IMR-90 (cell line): ENCODE results near the gene PTPRN2. TPM values are rescaled to one million over a fixed set of nuclear protein-coding genes. Genes with fewer than 3 reads are reported as not detected.

Experiments
- ATAC-seq: fragments of 200-7000 bp; cut with Tn5 transposase; 2 replicates; pipeline ENCODE4 v1.9.1; 2020; ENCODE audit warnings: low read depth, mild to moderate bottlenecking, moderate library complexity
- BruUV-seq: library from RNA; stranded (reverse); fragments of 400-500 nt; replicated peaks from 2 replicates; lab custom pipeline; 2021; lab: Mats Ljungman, UMichigan
- CTCF ChIA-PET: fragments of 300-600 bp; formaldehyde crosslinking; extraction: SDS; loops from one replicate; lab custom pipeline; 2021; ENCODE audit warnings: antibody characterized with exemption; lab: Yijun Ruan, JAX
- POLR2A ChIA-PET: fragments of 300-600 bp; sonication (Branson Sonifier 250); formaldehyde crosslinking; loops from one replicate; lab custom pipeline; 2022; ENCODE audit warnings: antibody characterized with exemption; ENCODE audit not compliant: unreplicated experiment; lab: Charles Lee
- DNase-seq: peaks from one replicate; pipeline ENCODE4 v3.0.0; 2013
- H2AFZ ChIP-seq: replicated peaks from 2 replicates; pipeline ENCODE3; 2013; ENCODE audit warnings: low read length, mild to moderate bottlenecking; ENCODE audit not compliant: poor library complexity
- H2AK5ac ChIP-seq: 2 replicates; pipeline ENCODE4 v1.6.1; 2013; ENCODE audit warnings: low read depth, low read length, inconsistent platforms
- H2AK9ac ChIP-seq: replicated peaks from 2 replicates; pipeline ENCODE3; 2013; ENCODE audit warnings: mild to moderate bottlenecking, low read depth, low read length, moderate library complexity; ENCODE audit not compliant: poor library complexity
- H2BK120ac ChIP-seq: 2 replicates; pipeline ENCODE4 v1.6.1; 2013; ENCODE audit warnings: low read depth, low read length, inconsistent platforms
- H2BK15ac ChIP-seq: 3 replicates; pipeline ENCODE4 v1.6.1; 2013; ENCODE audit warnings: low read depth, low read length, inconsistent platforms
- H2BK20ac ChIP-seq: 2 replicates; pipeline ENCODE4 v1.6.1; 2013; ENCODE audit warnings: low read depth, mild to moderate bottlenecking, inconsistent platforms, low read length, moderate library complexity
- H2BK5ac ChIP-seq: 2 replicates; pipeline ENCODE4 v1.6.1; 2013; ENCODE audit warnings: mild to moderate bottlenecking, low read depth, low read length, inconsistent platforms; ENCODE audit not compliant: poor library complexity, severe bottlenecking
- H3K14ac ChIP-seq: replicated peaks from 2 replicates; pipeline ENCODE4 v1.6.1; 2013; ENCODE audit warnings: low read depth, low read length, inconsistent platforms
- H3K18ac ChIP-seq: 2 replicates; pipeline ENCODE4 v1.6.1; 2013; ENCODE audit warnings: low read depth, low read length, control low read depth
- H3K23ac ChIP-seq: 2 replicates; pipeline ENCODE4 v1.6.1; 2013; ENCODE audit warnings: low read depth, low read length, inconsistent platforms
- H3K27ac ChIP-seq: 2 replicates; pipeline ENCODE4 v1.5.1; 2013; ENCODE audit warnings: mild to moderate bottlenecking, control low read depth, low read length; ENCODE audit not compliant: insufficient read depth
- H3K27me3 ChIP-seq: 2 replicates; pipeline ENCODE4 v1.6.1; 2013; ENCODE audit warnings: low read length; ENCODE audit not compliant: control insufficient read depth, insufficient read depth
- H3K36me3 ChIP-seq: 2 replicates; pipeline ENCODE4 v1.6.1; 2013; ENCODE audit warnings: low read length, mixed read lengths; ENCODE audit not compliant: control insufficient read depth, insufficient read depth
- H3K4ac ChIP-seq: 2 replicates; pipeline ENCODE4 v1.6.1; 2013; ENCODE audit warnings: low read depth, low read length, inconsistent platforms
- H3K4me1 ChIP-seq: 2 replicates; pipeline ENCODE4 v1.6.1; 2013; ENCODE audit warnings: low read length, mixed read lengths; ENCODE audit not compliant: control insufficient read depth, insufficient read depth
- H3K4me2 ChIP-seq: 2 replicates; pipeline ENCODE4 v1.6.1; 2013; ENCODE audit warnings: low read depth, mild to moderate bottlenecking, control low read depth, low read length, moderate library complexity
- H3K4me3 ChIP-seq: 2 replicates; pipeline ENCODE4 v1.5.1; 2013; ENCODE audit warnings: low read depth, mild to moderate bottlenecking, control low read depth, low read length, moderate library complexity; ENCODE audit not compliant: insufficient read depth
- H3K56ac ChIP-seq: 2 replicates; pipeline ENCODE4 v1.6.1; 2013; ENCODE audit warnings: low read length, inconsistent platforms; ENCODE audit not compliant: insufficient read depth; ENCODE audit errors: extremely low read depth
- H3K79me1 ChIP-seq, 2 experiments: 2 replicates each; pipeline ENCODE4 v1.6.1; 2013; ENCODE audit warnings: low read length in 2 of 2, inconsistent platforms in 1 of 2, low read depth in 1 of 2
- H3K9ac ChIP-seq: 2 replicates; pipeline ENCODE4 v1.6.1; 2013; ENCODE audit warnings: low read depth, low read length, control low read depth
- H3K9me1 ChIP-seq: 2 replicates; pipeline ENCODE4 v1.6.1; 2013; ENCODE audit warnings: low read length, inconsistent platforms; ENCODE audit not compliant: insufficient read depth
- H3K9me3 ChIP-seq: 2 replicates; pipeline ENCODE4 v1.6.1; 2013; ENCODE audit warnings: low read length; ENCODE audit not compliant: control insufficient read depth, insufficient read depth
- H4K20me1 ChIP-seq: 2 replicates; pipeline ENCODE4 v1.6.1; 2013; ENCODE audit warnings: low read length, inconsistent platforms; ENCODE audit not compliant: insufficient read depth
- H4K5ac ChIP-seq: 2 replicates; pipeline ENCODE4 v1.6.1; 2013; ENCODE audit warnings: mild to moderate bottlenecking, low read depth, low read length, control low read depth
- H4K8ac ChIP-seq, 2 experiments: 2 replicates each; pipeline ENCODE4 v1.6.1; 2013; ENCODE audit warnings: low read depth in 2 of 2, low read length in 2 of 2, control low read depth in 1 of 2, inconsistent platforms in 1 of 2
- H4K91ac ChIP-seq: 2 replicates; pipeline ENCODE4 v1.6.1; 2013; ENCODE audit warnings: low read depth, low read length, inconsistent platforms; ENCODE audit not compliant: insufficient read depth
- BHLHE40 ChIP-seq: fragments of 150-350 bp; IDR thresholded peaks from 2 replicates; pipeline ENCODE4 v1.6.1; 2016; ENCODE audit warnings: mild to moderate bottlenecking, low read depth, low read length
- CEBPB ChIP-seq: IDR thresholded peaks from 2 replicates; pipeline ENCODE4 v1.6.1; 2012; ENCODE audit warnings: low read depth, low read length, improper control_type of control experiment
- CHD1 ChIP-seq: IDR thresholded peaks from 2 replicates; pipeline ENCODE4 v1.6.1; 2012; ENCODE audit warnings: low read depth, low read length, improper control_type of control experiment
- CTCF ChIP-seq: conservative IDR thresholded peaks from 2 replicates; pipeline ENCODE4 v1.5.1; 2012; ENCODE audit warnings: mild to moderate bottlenecking, low read depth, low read length, improper control_type of control experiment
- ELK1 ChIP-seq: fragments of 150-350 bp; IDR thresholded peaks from 2 replicates; pipeline ENCODE4 v1.6.1; 2016; ENCODE audit warnings: low read depth, mild to moderate bottlenecking, low read length, moderate library complexity, borderline replicate concordance
- FOS ChIP-seq: fragments of 150-350 bp; IDR thresholded peaks from 2 replicates; pipeline ENCODE4 v1.6.1; 2016; ENCODE audit warnings: low read depth, low read length
- MAFK ChIP-seq: IDR thresholded peaks from 2 replicates; pipeline ENCODE4 v1.6.1; 2012; ENCODE audit warnings: low read depth, low read length, improper control_type of control experiment
- MXI1 ChIP-seq: IDR thresholded peaks from 2 replicates; pipeline ENCODE4 v1.6.1; 2012; ENCODE audit warnings: low read depth, mild to moderate bottlenecking, low read length, moderate library complexity, borderline replicate concordance
- POLR2A ChIP-seq: IDR thresholded peaks from 2 replicates; pipeline ENCODE4 v1.6.1; 2012; ENCODE audit warnings: mild to moderate bottlenecking, low read depth, low read length
- RAD21 ChIP-seq: IDR thresholded peaks from 2 replicates; pipeline ENCODE4 v1.6.1; 2012; ENCODE audit warnings: low read length, improper control_type of control experiment
- RFX5 ChIP-seq: IDR thresholded peaks from 2 replicates; pipeline ENCODE4 v1.8.0; 2012; ENCODE audit warnings: low read depth, mild to moderate bottlenecking, low read length, moderate library complexity
- SMC3 ChIP-seq: fragments of 150-350 bp; IDR thresholded peaks from 2 replicates; pipeline ENCODE4 v1.6.1; 2016; ENCODE audit warnings: low read depth, mild to moderate bottlenecking, antibody characterized with exemption, low read length, moderate library complexity
- USF2 ChIP-seq: fragments of 150-350 bp; IDR thresholded peaks from 2 replicates; pipeline ENCODE4 v1.6.1; 2017; ENCODE audit warnings: mild to moderate bottlenecking, antibody characterized with exemption, low read length, low read depth
- WGBS, 2 experiments: methylation state at CpG; one replicate each; pipeline versions ENCODE4 v1.1.5 to v1.1.7; 2013; ENCODE audit warnings: missing lambda C conversion rate in 2 of 2; ENCODE audit not compliant: insufficient read length in 1 of 2; ENCODE audit errors: extremely low coverage in 2 of 2; 5-methylcytosine and 5-hydroxymethylcytosine counted together
- dilution Hi-C: fragments of 300-500 bp; cut with HindIII; formaldehyde crosslinking; loops from one replicate; pipeline ENCODE4 v1.14.3; 2018; ENCODE audit warnings: low sequenced_read_pairs; ENCODE audit not compliant: unreplicated experiment
- in situ Hi-C: fragments of 300-500 bp; cut with MboI; formaldehyde crosslinking; loops from 3 replicates; pipeline ENCODE4 v1.14.3; 2019; ENCODE audit warnings: low sequenced_read_pairs, inconsistent platforms, mixed read lengths
- intact Hi-C: fragments of 100-400 bp; cut with micrococcal nuclease; formaldehyde crosslinking; loops from 2 replicates; pipeline ENCODE4 v1.10.0; 2022
- polyA plus RNA-seq, 3 experiments: library from polyadenylated mRNA; depleted of rRNA; stranded (reverse); fragments of >200 nt; gene quantifications; 2 replicates each; pipeline ENCODE4 v1.2.3, GENCODE V29; 2012; ENCODE audit warnings: low replicate concordance in 1 of 3
- total RNA-seq: library from RNA; depleted of rRNA; stranded (reverse); fragments of >200 nt; gene quantifications from 2 replicates; pipeline ENCODE4 v1.2.3, GENCODE V29; 2012

The PTPRN2 gene
- total and polyA plus RNA-seq, 2 of the 4 experiments (the other 2 are of a cell fraction), result 0.03 TPM; not detected in 1

GRCh38 chr7:158278745-158279320 is 308.8 kb downstream of the PTPRN2 start:
- no peak overlapping the region for H3K14ac ChIP-seq
- H3K79me1 ChIP-seq, result no peaks in the 10 kb centered on the region
- POLR2A ChIA-PET, result no interaction called here
- H3K27me3 ChIP-seq, result no peaks in the 10 kb centered on the region
- no peak overlapping the region for H2AK9ac ChIP-seq
- no TSS peak for BruUV-seq
- intact Hi-C loops, result no loop called here
- H3K18ac ChIP-seq, result no peak overlapping the region
- ATAC-seq, result no peak
- H4K91ac ChIP-seq, result no peak overlapping the region
- H2BK20ac ChIP-seq, result no peak overlapping the region
- no peak overlapping the region for H2BK5ac ChIP-seq
- H3K9me1 ChIP-seq, result no peaks in the 10 kb centered on the region
- no peaks in the 10 kb centered on the region for H4K20me1 ChIP-seq
- H2AFZ ChIP-seq, result no peak overlapping the region
- H3K4me1 ChIP-seq, result no peaks in the 10 kb centered on the region
- no peak overlapping the region for H4K8ac ChIP-seq
- H4K5ac ChIP-seq, result no peak overlapping the region
- no peak overlapping the region for H3K4me2 ChIP-seq
- CTCF ChIA-PET, result no interaction called here
- no peak overlapping the region for H3K9ac ChIP-seq
- no peaks in the 10 kb centered on the region for H3K36me3 ChIP-seq
- no peak overlapping the region for H2BK120ac ChIP-seq
- in situ Hi-C loops, result no loop called here
- H3K9me3 ChIP-seq, result peaks cover 60% of the 10 kb centered on the region
- H3K56ac ChIP-seq, result no peak overlapping the region
- no peak overlapping the region for H3K27ac ChIP-seq
- H3K23ac ChIP-seq, result no peak overlapping the region
- H3K4me3 ChIP-seq, result no peak overlapping the region
- DNase-seq, result no peak
- TF ChIP-seq FOS, result no peak
- no peak for TF ChIP-seq MAFK
- TF ChIP-seq RAD21, result no peak
- no peak for TF ChIP-seq CEBPB
- TF ChIP-seq ELK1, result no peak
- TF ChIP-seq CHD1, result no peak
- no peak for TF ChIP-seq SMC3
- TF ChIP-seq RFX5, result no peak
- TF ChIP-seq CTCF, result no peak
- TF ChIP-seq POLR2A, result no peak
- TF ChIP-seq USF2, result no peak
- TF ChIP-seq BHLHE40, result no peak
- TF ChIP-seq MXI1, result no peak
- H2BK15ac ChIP-seq, result no peak overlapping the region
- dilution Hi-C loops, result no loop called here
- 51% methylated on average over 3 of the region's 9 CpGs; no CpG with 5 or more reads in 1 of the 2 experiments for WGBS, 2 experiments
- no peak overlapping the region for H3K4ac ChIP-seq
- H2AK5ac ChIP-seq, result no peak overlapping the region
